Large intestine (tissue), 3 donors: ENCODE measurements around the gene NFIC. TPM values are rescaled to one million over a fixed set of nuclear protein-coding genes. Genes with fewer than 3 reads are reported as not detected.
"Not testable (repeated sequence)": the region's sequence is repeated elsewhere in the genome, so short reads cannot be mapped to it uniquely, and the experiment has no call there.

ENCODE experiments used
- DNase-seq, 2 donors: peaks; one replicate each; pipeline versions ENCODE4 v3.0.0 to v3.0.0-alpha.2; 2013
- H3K27ac ChIP-seq: one replicate; pipeline ENCODE4 v1.5.1; 2013; ENCODE audit warnings: low read length
- H3K27me3 ChIP-seq: 2 replicates; pipeline ENCODE4 v1.6.1; 2013; ENCODE audit warnings: low read length; ENCODE audit not compliant: control insufficient read depth, insufficient read depth
- H3K36me3 ChIP-seq: 2 replicates; pipeline ENCODE4 v1.6.1; 2013; ENCODE audit warnings: low read length; ENCODE audit not compliant: control insufficient read depth, insufficient read depth
- H3K4me1 ChIP-seq: one replicate; pipeline ENCODE4 v1.6.1; 2013; ENCODE audit warnings: low read length; ENCODE audit not compliant: control insufficient read depth, insufficient read depth
- H3K4me3 ChIP-seq: one replicate; pipeline ENCODE4 v1.5.1; 2013; ENCODE audit warnings: low read length
- H3K9me3 ChIP-seq: one replicate; pipeline ENCODE4 v1.6.1; 2013; ENCODE audit warnings: mild to moderate bottlenecking, low read depth, low read length, moderate library complexity; ENCODE audit not compliant: control insufficient read depth
- WGBS: methylation state at CpG from one replicate; pipeline ENCODE4 v1.1.5; 2013; ENCODE audit warnings: low lambda C conversion rate; ENCODE audit not compliant: insufficient coverage; 5-methylcytosine and 5-hydroxymethylcytosine counted together
- polyA plus RNA-seq: library from polyadenylated mRNA; unstranded; fragments of 120-200 nt; gene quantifications from one replicate; pipeline ENCODE4 v1.2.1, GENCODE V29; 2013

NFIC gene
- polyA plus RNA-seq, 1 donor, result 17.0 TPM

DNA sequence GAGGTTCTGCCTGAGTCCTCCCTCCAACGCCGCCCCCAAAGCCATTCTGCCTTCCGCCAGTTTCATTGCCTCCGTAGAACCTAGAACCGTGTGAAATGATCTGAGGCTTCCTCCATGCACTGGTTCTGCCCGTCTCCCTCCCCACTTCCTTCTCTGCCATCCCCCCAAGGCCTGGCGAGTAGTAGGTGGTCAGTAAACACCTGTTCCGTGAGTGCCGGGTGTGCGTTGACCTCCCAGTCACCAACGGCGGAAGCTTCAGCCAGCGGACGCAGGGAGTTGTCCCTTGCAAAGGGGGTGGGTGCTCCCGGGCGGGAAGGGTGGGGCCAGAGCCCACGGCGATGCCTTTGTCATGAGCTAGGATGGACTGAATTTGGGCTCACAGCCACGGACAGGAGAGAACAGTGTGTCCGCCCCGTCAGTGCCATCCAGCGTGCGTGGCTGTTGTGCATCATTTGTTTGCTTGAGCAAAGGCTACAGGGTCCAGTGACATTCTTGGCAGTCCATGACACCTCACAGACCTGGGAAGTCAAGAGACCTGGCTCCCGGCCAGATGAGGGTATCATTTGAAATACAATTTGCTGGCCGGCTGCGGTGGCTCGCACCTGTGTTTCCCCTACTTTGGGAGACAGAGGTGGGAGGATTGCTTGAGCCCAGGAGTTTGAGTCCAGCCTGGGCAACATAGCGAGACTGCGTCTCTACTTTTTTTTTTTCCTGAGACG, 43.1 kb downstream of the NFIC start:
- no peaks in the 10 kb centered on the region for H3K27me3 ChIP-seq
- no peak overlapping the region for H3K4me3 ChIP-seq
- peaks cover 3% of the 10 kb centered on the region for H3K4me1 ChIP-seq
- DNase-seq, result no peak
- H3K36me3 ChIP-seq, result no peaks in the 10 kb centered on the region
- no peak overlapping the region for H3K27ac ChIP-seq
- no peaks in the 10 kb centered on the region for H3K9me3 ChIP-seq
- no CpG with 5 or more reads among the region's 30 CpGs for WGBS

DNA sequence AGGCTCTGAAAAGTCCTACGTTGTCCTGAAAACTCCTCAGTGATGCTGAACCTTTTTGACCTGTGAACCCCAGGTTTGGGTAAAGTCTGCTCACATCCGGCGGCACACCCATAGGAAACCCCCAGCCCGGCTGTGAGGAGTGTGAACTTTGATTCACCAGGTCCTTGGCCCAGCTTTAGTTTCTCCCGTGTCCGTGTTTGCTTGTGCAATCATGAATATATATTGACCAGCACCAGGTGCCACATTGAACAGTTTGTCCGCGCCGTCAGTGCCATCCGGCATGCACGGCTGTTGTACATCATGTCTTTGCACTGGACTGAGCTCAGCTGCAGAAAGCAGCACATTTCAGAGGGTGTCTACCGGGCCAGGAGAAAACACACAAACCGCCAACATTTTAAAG, 45.3 kb downstream of the NFIC start:
- Histone ChIP-seq H3K36me3 (no peaks in the 10 kb centered on the region), H3K4me3 (no peak overlapping the region), H3K9me3 (no peaks in the 10 kb centered on the region), H3K4me1 (no peaks in the 10 kb centered on the region), H3K27ac (no peak overlapping the region), H3K27me3 (no peaks in the 10 kb centered on the region)
- WGBS, result 67% methylated on average over 3 of the region's 13 CpGs
- no peak for DNase-seq

DNA sequence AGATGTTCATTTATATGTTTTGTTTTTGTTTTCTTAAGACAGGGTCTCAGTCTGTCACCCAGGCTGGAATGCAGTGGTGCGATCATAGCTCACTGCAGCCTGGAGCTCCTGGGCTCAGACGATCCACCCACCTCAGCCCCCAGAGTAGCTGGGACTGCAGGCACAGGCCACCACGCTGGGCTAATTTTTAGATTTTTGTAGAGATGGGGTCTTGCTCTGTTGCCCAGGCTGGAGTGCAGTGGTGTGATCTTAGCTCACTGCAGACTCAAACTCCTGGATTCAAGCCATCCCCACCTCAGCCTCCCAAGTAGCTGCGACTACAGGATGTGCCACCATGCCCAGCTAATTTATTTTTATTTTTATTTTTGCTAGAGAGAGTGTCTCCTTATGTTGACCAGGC, 45.7 kb downstream of the NFIC start:
- H3K4me3 ChIP-seq, result no peak overlapping the region
- no peaks in the 10 kb centered on the region for H3K36me3 ChIP-seq
- no peaks in the 10 kb centered on the region for H3K9me3 ChIP-seq
- H3K27ac ChIP-seq, result no peak overlapping the region
- no CpG with 5 or more reads among the region's 4 CpGs for WGBS
- H3K27me3 ChIP-seq, result no peaks in the 10 kb centered on the region
- no peak for DNase-seq
- H3K4me1 ChIP-seq, result no peaks in the 10 kb centered on the region

DNA sequence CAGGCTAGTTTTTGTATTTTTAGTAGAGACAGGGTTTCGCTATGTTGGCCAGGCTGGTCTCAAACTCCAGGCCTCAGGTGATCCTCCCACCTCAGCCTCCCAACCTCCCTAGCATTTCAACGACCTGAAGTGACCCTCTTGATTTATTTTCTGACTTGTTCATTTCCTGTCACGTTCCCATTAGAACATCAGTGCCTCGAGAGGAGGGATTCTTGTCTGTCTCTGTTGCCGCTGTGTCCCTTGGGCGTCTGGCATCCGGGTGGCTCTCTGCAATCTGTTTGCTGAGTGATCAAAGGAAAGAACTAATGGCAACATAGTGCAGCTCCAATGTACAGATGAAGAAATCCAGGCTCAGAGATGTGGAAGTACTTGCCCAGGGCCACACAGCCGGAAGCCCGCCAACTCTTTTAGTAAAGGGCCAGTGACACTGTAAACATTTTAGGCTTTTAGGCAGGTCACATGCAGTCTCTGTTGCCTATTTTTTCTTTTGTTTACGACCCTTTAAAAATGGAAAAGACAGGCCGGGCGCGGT, 47.5 kb downstream of the NFIC start:
- WGBS, result no CpG with 5 or more reads among the region's 13 CpGs
- no peaks in the 10 kb centered on the region for H3K27me3 ChIP-seq
- H3K4me1 ChIP-seq, result no peaks in the 10 kb centered on the region
- no peaks in the 10 kb centered on the region for H3K9me3 ChIP-seq
- no peak for DNase-seq
- H3K4me3 ChIP-seq, result no peak overlapping the region
- H3K27ac ChIP-seq, result no peak overlapping the region
- H3K36me3 ChIP-seq, result no peaks in the 10 kb centered on the region

DNA sequence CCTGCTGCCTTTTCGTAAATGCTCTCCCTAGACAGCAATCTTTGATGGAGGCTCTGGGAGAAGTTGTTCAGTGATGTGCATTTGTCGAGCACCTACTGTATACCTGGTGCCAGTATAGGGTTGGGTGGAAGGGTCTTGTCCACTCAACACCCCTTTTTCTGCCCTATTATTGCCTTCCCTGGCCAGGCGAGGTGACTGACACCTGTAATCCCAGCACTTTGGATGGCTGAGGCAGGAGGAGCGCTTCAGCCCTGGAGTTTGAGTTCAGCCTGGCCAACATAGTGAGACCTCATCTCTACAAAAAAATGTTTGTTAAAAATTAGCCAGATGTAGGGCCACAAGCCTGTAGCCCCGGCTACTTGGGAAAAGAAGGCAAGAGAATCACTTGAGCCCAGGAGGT, 49.3 kb downstream of the NFIC start:
- no peak overlapping the region for H3K27ac ChIP-seq
- no peaks in the 10 kb centered on the region for H3K9me3 ChIP-seq
- no peaks in the 10 kb centered on the region for H3K27me3 ChIP-seq
- H3K36me3 ChIP-seq, result no peaks in the 10 kb centered on the region
- no peak for DNase-seq
- no peaks in the 10 kb centered on the region for H3K4me1 ChIP-seq
- no peak overlapping the region for H3K4me3 ChIP-seq
- WGBS, result no CpG with 5 or more reads among the region's 5 CpGs

DNA sequence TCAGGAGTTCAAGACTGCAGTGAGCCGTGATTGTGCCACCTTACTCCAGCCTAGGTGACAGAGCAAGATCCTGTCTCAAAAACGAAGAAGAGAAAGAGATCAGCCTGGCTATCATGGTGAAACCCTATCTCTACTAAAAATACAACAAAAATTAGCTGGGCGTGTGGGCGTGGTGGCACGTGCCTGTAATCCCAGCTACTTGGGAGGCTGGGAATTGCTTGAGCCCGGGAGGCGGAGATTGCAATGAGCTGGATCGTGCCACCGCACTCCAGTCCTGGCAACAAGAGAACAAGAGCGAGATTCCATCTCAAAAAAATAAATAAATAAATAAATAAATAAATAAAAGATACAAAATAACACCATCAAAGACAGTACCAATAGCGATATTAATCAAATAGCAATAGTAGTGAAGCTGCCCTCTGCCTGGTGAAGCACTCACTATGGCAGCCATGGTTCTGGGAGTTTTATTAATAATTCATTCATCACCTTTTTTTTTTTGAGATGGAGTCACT, 53.9 kb downstream of the NFIC start:
- 100% methylated on average over 1 of the region's 11 CpGs for WGBS

DNA sequence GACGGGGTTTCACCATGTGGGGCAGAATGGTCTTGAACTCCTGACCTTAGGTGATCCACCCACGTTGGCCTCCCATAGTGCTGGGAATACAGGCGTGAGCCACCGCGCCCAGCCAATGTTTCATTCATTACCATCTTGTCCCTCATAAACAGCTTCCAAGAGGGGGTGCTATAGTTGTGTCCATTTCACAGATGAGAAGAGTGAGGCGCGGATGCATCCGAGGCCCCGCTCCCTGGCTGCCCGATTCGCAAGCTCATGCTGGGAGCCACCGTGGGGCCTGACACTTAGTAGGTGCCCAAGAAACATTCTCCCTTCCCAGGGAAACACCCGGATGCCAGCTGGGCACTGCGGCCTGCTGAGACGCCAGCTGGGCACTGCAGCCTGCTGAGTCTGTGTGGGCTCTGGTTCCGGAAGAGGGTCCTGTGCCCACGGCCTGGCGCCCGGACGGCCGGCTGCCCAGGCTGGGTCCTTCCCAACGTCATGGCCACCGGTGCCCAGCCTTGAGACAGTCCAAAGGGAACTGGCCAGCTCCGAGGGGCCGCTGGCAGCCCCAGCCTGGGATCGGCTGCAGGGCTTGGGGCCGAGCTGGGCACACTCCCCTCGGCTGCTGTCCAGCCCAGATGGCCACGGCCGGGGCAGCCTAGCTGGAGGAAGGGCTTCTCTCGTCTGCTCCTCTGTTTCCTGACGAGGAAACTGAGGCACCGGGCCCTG, 54.7 kb downstream of the NFIC start:
- H3K4me3 ChIP-seq, result no peak overlapping the region
- peaks cover 3% of the 10 kb centered on the region for H3K9me3 ChIP-seq
- DNase-seq, result no peak
- peaks cover 4% of the 10 kb centered on the region for H3K36me3 ChIP-seq
- WGBS, result no CpG with 5 or more reads among the region's 33 CpGs
- no peaks in the 10 kb centered on the region for H3K4me1 ChIP-seq
- no peaks in the 10 kb centered on the region for H3K27me3 ChIP-seq
- no peak overlapping the region for H3K27ac ChIP-seq

More for the DNA sequence above, 53.9 kb downstream of the NFIC start:
- no peak for DNase-seq
- Histone ChIP-seq H3K4me1 (no peaks in the 10 kb centered on the region), H3K36me3 (peaks cover 4% of the 10 kb centered on the region), H3K27me3 (no peaks in the 10 kb centered on the region), H3K27ac (no peak overlapping the region), H3K4me3 (no peak overlapping the region), H3K9me3 (peaks cover 3% of the 10 kb centered on the region)

DNA sequence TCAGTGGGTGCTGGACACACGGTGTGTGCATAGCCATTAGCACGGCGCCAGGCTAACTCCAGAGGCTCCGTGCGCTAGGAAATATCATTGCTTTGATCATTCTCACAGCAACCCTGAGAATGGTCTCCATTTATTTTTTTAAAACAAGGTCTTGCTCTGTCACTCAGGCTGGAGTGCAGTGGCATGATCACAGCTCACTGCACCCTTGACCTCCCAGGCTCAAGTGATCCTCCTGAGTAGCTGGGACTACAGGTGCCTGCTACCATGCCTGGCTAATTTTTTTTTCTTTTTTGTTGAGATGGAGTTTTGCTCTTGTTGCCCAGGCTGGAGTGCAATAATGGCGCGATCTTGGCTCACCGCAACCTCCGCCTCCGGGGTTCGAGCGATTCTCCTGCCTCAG, 55.3 kb downstream of the NFIC start:
- WGBS, result no CpG with 5 or more reads among the region's 12 CpGs
- not testable (repeated sequence) for H3K27ac ChIP-seq, H3K36me3 ChIP-seq, H3K9me3 ChIP-seq, H3K4me3 ChIP-seq, DNase-seq, H3K4me1 ChIP-seq, H3K27me3 ChIP-seq

DNA sequence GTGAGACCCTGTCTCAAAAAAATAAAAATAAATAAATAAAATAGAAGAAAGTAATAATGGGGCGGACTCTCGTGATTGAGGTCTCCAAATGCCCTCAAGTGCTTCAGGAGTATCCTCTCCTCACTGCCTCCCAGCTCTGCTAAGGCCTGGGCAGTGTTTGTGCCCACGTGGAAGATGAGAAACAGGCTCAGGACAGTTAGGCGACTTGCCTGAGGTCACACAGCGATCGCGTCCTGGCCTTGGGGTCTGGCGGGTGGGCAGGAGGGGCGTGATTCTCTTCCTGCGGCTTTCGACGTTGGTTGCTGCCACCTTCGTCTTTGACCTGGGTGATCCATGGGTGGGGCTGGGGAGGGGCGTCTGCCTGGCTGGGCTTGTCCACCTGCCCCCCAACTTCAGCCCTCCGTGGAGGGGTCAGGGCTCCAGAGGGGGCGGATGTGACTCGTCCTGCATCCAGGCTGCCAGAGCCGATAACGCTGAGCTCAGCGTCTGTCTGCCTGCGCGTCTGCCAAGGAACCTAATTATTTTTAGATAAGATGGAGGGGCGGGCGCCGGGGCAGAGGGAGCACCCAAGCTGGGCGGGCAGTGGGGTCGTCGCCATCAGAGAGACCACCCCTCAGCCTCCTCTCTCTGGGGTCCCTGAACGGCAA, 56.9 kb downstream of the NFIC start:
- peaks cover 6% of the 10 kb centered on the region for H3K36me3 ChIP-seq
- 94% methylated on average over 2 of the region's 29 CpGs for WGBS
- H3K4me3 ChIP-seq, result no peak overlapping the region
- no peaks in the 10 kb centered on the region for H3K4me1 ChIP-seq
- no peak overlapping the region for H3K27ac ChIP-seq
- no peak for DNase-seq
- peaks cover 3% of the 10 kb centered on the region for H3K9me3 ChIP-seq
- no peaks in the 10 kb centered on the region for H3K27me3 ChIP-seq

DNA sequence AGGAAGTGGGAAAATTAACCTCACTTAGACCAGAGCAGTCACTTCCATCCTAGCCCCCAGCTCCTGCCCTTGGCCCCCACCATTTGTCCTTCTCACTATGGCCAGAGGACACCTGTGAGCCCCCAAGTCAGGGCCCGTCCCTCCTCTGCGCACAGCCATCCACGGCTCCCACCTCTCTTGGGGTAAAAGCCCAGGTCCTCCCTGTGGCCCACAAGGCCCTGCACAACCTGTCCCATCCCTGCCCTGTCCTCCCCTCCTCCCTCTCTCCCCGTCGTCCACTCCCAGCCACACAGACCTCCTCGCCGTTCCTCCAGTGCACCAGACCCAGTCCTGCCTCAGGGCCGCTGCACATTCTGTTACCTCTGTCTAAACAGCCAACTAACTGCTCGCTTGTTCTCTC, 60.0 kb downstream of the NFIC start:
- H3K36me3 ChIP-seq, result peaks cover 3% of the 10 kb centered on the region
- H3K4me3 ChIP-seq, result no peak overlapping the region
- no peak for DNase-seq
- no peaks in the 10 kb centered on the region for H3K27me3 ChIP-seq
- no peak overlapping the region for H3K27ac ChIP-seq
- H3K4me1 ChIP-seq, result no peaks in the 10 kb centered on the region
- H3K9me3 ChIP-seq, result no peaks in the 10 kb centered on the region
- WGBS, result no CpG with 5 or more reads among the region's 9 CpGs
